Heart right ventricle (tissue), 16 donors: ENCODE results near the gene COX7B. TPM values are rescaled to one million over a fixed set of nuclear protein-coding genes. Genes with fewer than 3 reads are reported as not detected.

Experiments
- ATAC-seq, 8 donors: fragments of 200-7000 bp; cut with Tn5 transposase; one replicate each; pipeline ENCODE4 v1.9.1; 2020; ENCODE audit warnings: mild to moderate bottlenecking in 8 of 8, moderate library complexity in 8 of 8, moderate number of reproducible peaks in 1 of 8
- DNase-seq, 2 donors: peaks; one replicate each; pipeline ENCODE4 v3.0.0-alpha.2; 2020
- H3K27ac ChIP-seq, 10 donors: fragments of 200-600 bp; sonication (generic) in 2 of 10; one replicate each; pipeline versions ENCODE4 v1.5.0 to v1.8.0; 2020 to 2022; ENCODE audit warnings: mild to moderate bottlenecking in 3 of 10
- H3K27me3 ChIP-seq, 7 donors: fragments of 200-600 bp; one replicate each; pipeline ENCODE4 v1.8.0; 2021 to 2022; ENCODE audit warnings: mild to moderate bottlenecking in 2 of 7
- H3K36me3 ChIP-seq, 9 donors: fragments of 200-600 bp; sonication (generic) in 1 of 9; one replicate each; pipeline versions ENCODE4 v1.5.0 to v1.8.0; 2020 to 2022; ENCODE audit warnings: mild to moderate bottlenecking in 2 of 9
- H3K4me1 ChIP-seq, 9 donors: fragments of 200-600 bp; sonication (generic) in 1 of 9; one replicate each; pipeline versions ENCODE4 v1.5.0 to v1.8.0; 2020 to 2022; ENCODE audit warnings: mild to moderate bottlenecking in 4 of 9
- H3K4me3 ChIP-seq, 10 donors: fragments of 200-600 bp; sonication (generic) in 2 of 10; one replicate each; pipeline versions ENCODE4 v1.5.0 to v1.8.0; 2020 to 2022; ENCODE audit warnings: mild to moderate bottlenecking in 7 of 10, moderate library complexity in 2 of 10
- H3K9me3 ChIP-seq, 11 donors: fragments of 200-600 bp in 10 of 11; sonication (generic) in 2 of 11; one replicate each; pipeline versions ENCODE4 v1.5.0 to v1.8.0; 2013 to 2022; ENCODE audit warnings: mild to moderate bottlenecking in 2 of 11, control low read depth in 1 of 11, moderate library complexity in 1 of 11
- CTCF ChIP-seq, 9 donors: fragments of 200-600 bp; sonication (generic) in 2 of 9; IDR thresholded peaks; one replicate each; pipeline versions ENCODE4 v1.5.0 to v1.8.0; 2021 to 2022; ENCODE audit warnings: antibody characterized with exemption in 9 of 9, mild to moderate bottlenecking in 5 of 9, moderate library complexity in 1 of 9
- WGBS, 2 donors: extraction: QIAGEN DNeasy Blood & Tissue Kit; methylation state at CpG; one replicate each; pipeline ENCODE4 v1.1.7; 2013; ENCODE audit warnings: inconsistent platforms in 1 of 2; 5-methylcytosine and 5-hydroxymethylcytosine counted together
- intact Hi-C, 10 donors: fragments of 100-400 bp; cut with DNase I; formaldehyde crosslinking; loops; one replicate each; pipeline versions ENCODE4 v1.11.1 to v1.14.2; 2022
- polyA plus RNA-seq, 2 donors: library from polyadenylated mRNA; stranded (reverse); fragments of 200-250 nt; gene quantifications; one replicate each; pipeline ENCODE4 v1.2.3, GENCODE V29; 2013
- total RNA-seq, 10 donors: library from RNA; stranded (reverse); fragmentation: NEBNext Ultra II Directional in 3 of 10; extraction: Animal tissue kit (Norgen Biotek cat#: 25700) in 3 of 10; gene quantifications; one replicate each; pipeline versions ENCODE4 v1.2.1 to v1.2.4, GENCODE V29; 2021 to 2023
- donor health status: Arrhythmogenic right ventricular cardiomyopathy.
- donor health status: ischemic (EF 13 %, LVEDD 7.1; RV severe dilation, severe dysfunction).
- donor health status: healthy with polysubstance abuse.
- donor health status: DM: no; HTN: yes; CAD: no.
- donor health status: DM: no; HTN: no; CAD: no.
- donor health status: ischemic (EF 25% LVEDD 6.9; RV normal size, moderate dysfunction).
- donor health status: ischemic (EF 25% LVEDD 5.7; RV mildly dilated, moderate dysfunction).
- donor health status: healthy.
- donor health status: DM: yes; HTN: yes; CAD: no.
- donor health status: Ischemic cardiomyopathy.
- donor health status: ischemic (EF 35%, LVEDD 5.7; RV mildly dilated, moderate dysfunction).
- donor health status: nonischemic (EF 11% LVEDD 7.7; RV severe dilation, severe dysfunction).
- donor health status: DM: yes; HTN: yes; CAD: no.
- donor health status: PGD.
- donor health status: ischemic (EF 29% LVEDD 5.4; RV normal size, mild dysfunction).
- donor health status: nonischemic (EF 23%, LVEDD 6.1; RV moderate dilation, normal function).

The COX7B gene
- total and polyA plus RNA-seq, 12 donors = 915 to 7,586 (median 1,474) TPM

GRCh38 chrX:77930581-77930980, 31.3 kb downstream of the COX7B start:
- no peak for DNase-seq
- no peaks in the 10 kb centered on the region for H3K9me3 ChIP-seq
- ATAC-seq = no peak
- H3K27me3 ChIP-seq = no peaks in the 10 kb centered on the region
- H3K36me3 ChIP-seq = no peaks in the 10 kb centered on the region
- peaks cover 0 to 2% (median 0%) of the 10 kb centered on the region in 9 donors for H3K4me1 ChIP-seq
- H3K4me3 ChIP-seq = no peak overlapping the region
- no peak for TF ChIP-seq CTCF (IDR thresholded peaks at IDR 0.05)
- intact Hi-C loops = no loop called here
- 79 to 90% methylated on average over 1 of the region's 1 CpG for WGBS, 2 donors
- no peak overlapping the region for H3K27ac ChIP-seq

DNA sequence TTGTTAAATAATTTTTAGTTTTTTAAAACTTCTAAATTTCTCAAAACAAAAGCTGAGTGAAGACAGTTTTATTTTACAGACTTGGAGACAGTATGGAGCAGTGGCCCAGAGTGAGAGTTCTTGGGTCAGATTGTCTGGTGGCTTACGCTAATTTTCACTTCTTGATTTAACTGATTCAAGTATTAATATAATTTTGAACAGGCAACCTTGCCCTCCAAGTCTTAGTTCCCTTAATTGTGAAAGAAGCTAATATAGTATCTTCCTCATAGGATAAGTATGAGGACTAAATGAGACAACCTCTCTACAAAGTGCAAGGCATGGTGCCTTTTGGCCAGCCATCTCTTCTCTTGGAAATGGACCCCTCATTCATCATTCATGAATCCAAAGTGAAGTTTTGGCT, 36.6 kb downstream of the COX7B start:
- Histone ChIP-seq H3K27me3 (no peaks in the 10 kb centered on the region), H3K27ac (no peak overlapping the region), H3K4me3 (no peak overlapping the region), H3K4me1 (peaks cover 0 to 4% (median 0%) of the 10 kb centered on the region in 9 donors), H3K9me3 (no peaks in the 10 kb centered on the region), H3K36me3 (no peaks in the 10 kb centered on the region)
- ATAC-seq = no peak
- no peak for DNase-seq
- no peak for TF ChIP-seq CTCF (IDR thresholded peaks at IDR 0.05)
- 93 to 95% methylated on average over 1 of the region's 1 CpG for WGBS, 2 donors
- intact Hi-C loops = no loop called here

GRCh38 chrX:77936299-77936698, 37.0 kb downstream of the COX7B start:
- Histone ChIP-seq H3K4me3 (no peak overlapping the region), H3K36me3 (no peaks in the 10 kb centered on the region), H3K4me1 (peaks cover 0 to 4% (median 0%) of the 10 kb centered on the region in 9 donors), H3K27ac (no peak overlapping the region), H3K9me3 (no peaks in the 10 kb centered on the region), H3K27me3 (no peaks in the 10 kb centered on the region)
- no peak for TF ChIP-seq CTCF (IDR thresholded peaks at IDR 0.05)
- no peak for ATAC-seq
- no peak for DNase-seq
- intact Hi-C loops = no loop called here

DNA sequence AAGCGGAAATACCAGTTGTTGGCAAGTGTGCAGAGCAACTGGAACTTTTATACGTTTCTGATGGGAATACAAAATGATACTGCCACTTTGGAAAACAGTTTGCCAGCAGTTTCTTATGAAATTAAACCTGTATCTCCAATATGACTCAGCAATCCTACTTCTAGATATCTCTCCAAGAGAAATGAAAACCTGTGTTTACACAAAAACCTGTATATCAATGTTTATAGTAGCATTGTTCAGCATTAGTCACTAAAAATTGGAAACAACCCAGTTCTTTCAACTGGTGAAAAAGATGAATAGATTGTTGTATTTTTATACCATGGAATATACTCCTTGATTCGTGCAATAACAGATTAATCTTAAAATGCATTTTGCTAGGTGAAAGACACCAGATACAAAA, 38.0 kb downstream of the COX7B start:
- Histone ChIP-seq H3K4me3 (no peak overlapping the region), H3K4me1 (peaks cover 0 to 6% (median 0%) of the 10 kb centered on the region in 9 donors), H3K36me3 (no peaks in the 10 kb centered on the region), H3K27ac (no peak overlapping the region), H3K9me3 (no peaks in the 10 kb centered on the region), H3K27me3 (no peaks in the 10 kb centered on the region)
- WGBS, 2 donors = 75% methylated on average over 3 of the region's 3 CpGs
- TF ChIP-seq CTCF (IDR thresholded peaks at IDR 0.05) = no peak
- ATAC-seq (no peak), DNase-seq (no peak)
- intact Hi-C loops = no loop called here
